Embryonic facial prominence (tissue), 1 donor: ENCODE data around the gene AAK1.

Experiments
- DNase-seq: peaks from one replicate; pipeline ENCODE4 v3.0.0-alpha.2; 2016; ENCODE audit errors: extremely low spot score

The AAK1 gene

DNA sequence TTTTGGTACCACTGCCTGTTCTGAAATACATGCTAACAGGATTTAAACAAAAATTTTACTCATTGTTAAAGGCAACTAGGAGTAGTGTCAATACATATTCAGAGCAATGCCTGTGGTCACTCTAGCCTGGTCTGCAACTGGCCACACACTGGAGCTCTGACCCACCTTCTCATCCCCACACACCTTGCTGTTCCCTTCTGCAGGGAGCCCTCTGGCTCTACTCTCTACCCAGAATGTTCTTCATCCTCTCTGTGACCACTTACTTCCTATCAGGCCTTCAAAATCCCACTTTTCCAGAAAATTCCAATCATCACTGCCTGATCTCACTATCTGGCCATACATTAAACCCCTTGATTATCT lies 104.0 kb downstream of the AAK1 start:
- no peak for DNase-seq

DNA sequence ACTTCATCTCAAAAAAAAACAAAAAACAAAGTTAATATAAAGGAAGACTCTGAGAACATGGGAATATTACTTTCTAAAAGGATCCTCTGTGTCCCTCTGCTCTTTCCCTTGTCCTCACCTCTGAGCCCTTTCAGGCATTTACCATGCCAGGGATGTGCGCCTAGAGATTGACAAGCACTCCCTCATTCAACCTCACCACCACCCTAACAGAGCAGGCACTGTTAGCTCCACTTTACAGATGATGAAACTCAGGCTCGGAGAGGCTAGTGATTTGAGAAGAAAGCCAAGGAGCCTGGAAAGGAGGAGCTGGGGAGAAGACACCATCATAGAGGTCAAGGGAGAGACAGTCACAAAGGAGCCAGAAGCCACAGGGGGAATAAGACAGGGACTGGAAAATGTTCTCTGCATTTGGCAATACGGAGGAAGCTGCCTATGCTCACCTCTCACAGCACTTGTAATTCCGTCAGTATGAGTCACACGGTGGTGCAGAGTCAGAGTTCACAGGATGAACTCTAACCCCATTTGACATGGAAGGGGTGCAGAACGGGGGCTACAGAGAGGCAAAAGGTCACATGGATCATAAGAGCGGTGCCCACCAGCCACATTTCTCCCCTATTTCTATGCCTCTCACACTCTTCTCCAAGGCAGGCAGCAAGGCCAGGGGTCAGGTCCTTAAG lies 104.5 kb downstream of the AAK1 start:
- no peak for DNase-seq

DNA sequence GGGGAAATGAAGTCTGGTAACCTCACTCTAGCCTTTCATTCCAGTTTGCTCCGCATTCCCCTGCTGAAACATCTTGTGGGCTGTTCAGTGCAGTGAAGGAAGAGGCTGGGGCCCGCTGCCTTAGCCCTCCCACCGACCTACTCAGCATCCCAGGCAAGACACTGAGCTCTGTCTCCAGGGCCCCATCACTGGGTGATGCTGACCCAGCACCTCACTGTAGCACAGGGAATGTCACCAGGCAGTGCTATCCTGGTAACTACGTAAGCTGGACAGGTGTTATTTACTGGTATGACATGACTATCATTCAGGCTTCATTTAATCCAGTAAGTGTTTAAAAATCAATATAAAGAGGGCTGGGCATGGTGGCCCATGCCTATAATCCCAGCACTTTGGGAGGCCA lies 105.3 kb downstream of the AAK1 start:
- no peak for DNase-seq

DNA sequence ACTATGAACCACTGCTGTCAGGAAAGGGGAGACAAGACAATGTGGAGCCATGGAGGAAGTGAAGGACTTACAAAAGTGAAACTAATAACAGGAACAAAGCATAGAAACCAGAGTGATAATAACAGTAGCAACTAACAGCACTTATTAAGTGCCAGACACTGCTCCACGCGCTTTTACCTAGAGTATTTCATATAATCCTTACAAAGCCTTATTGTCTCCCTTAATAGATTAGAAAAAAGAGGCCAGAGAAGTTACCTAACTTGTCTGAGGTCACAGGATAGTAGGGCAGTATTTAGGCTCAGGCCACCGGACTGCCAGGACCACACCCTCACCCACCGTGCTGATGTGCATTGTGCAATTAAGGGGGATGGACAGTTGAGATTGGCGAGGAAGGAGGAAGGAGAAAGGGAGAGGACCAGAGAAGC lies 107.7 kb downstream of the AAK1 start:
- no peak for DNase-seq

DNA sequence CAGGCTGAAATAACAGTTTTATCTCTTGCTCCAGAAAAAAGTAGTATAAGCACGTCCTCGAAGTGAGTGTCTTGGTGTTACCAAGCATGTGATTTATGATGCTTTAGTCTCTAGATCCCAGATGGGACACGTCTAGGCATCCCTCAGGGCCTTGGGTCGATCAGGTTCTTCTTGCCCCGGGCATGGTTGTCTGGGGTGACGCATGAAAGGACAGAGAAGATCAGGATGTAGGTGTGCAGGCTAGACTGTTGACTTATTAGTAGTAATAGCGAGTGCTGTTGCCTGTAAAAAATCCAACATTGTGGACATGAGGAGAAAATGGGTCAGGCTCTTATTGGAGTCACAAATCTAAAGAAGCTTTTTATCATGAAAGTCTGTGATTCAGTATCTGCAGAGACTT lies 112.4 kb downstream of the AAK1 start:
- no peak for DNase-seq

DNA sequence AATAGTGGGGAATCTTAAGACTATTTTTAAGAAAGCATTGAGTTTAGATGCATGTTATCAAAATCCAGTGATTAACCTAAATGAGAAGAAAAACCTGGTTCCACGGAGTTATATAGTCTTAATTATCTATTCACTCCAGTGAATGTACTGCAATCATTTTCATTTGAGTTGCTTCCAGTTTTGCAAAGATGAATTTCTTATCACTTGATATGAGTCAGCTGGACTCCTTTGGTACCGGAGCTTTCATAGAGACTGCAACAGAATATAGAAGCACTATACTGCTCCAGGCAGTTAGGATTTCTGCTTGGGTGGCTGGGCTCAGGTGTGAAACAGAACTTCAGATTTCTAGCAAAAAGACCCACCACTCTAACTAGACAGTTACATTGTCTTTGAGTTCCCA lies 114.1 kb downstream of the AAK1 start:
- no peak for DNase-seq

DNA sequence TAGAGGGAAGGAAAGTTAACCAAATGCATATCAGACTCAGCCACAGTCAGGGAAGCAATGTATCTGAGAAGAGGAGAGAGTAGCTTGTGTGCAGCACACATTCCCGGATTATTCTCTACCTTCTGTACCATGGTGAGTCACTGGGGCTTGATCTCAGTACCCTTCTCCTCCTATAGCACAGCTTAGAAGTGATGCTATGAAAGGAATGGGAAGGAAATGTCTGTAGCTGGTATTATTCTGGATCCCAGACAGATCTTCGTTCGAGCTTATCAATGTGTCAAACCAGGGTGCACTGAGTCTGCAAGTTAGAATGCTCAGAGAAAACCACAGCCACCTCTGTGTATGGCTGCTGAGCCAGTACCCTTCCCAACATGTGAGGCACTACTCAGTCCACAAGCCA lies 118.3 kb downstream of the AAK1 start:
- DNase-seq = no peak

DNA sequence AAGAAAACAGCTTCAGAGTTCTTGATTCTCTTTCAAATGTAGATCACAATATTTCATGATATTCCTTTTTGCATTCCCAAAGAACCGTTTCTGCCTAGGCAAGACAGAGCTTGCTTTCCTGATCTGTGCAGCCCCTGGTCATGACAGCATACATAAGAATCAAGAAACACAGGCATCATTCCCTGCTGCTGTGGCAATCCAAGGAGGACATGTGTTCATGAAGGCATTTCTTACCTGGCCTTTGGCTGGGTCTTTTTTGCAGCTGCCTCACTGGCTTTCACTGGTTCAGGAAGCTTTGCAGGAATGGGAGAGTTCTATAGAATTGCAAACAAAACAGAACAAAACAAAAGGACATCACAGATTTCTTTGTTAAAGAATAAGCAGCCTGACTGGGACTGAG lies 118.7 kb downstream of the AAK1 start:
- no peak for DNase-seq

DNA sequence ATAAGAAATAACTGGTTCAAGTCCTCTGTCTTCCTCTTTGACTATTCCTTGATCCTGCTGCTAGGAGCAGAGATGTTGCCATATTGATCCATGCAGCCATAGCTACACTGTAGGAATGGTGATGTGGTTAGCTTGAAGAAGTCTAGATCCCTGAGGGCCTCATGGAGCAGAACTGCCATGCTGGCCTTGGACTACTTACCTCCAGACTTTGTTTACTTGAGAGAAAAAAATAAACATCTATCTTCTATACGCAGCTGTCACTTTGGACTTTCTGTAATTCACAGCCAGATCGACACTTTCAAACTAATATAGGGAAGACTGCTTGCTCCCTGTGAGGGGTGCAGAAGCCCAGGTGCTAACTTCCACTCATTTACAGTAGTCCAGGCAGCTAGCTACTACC lies 121.8 kb downstream of the AAK1 start:
- DNase-seq = no peak

DNA sequence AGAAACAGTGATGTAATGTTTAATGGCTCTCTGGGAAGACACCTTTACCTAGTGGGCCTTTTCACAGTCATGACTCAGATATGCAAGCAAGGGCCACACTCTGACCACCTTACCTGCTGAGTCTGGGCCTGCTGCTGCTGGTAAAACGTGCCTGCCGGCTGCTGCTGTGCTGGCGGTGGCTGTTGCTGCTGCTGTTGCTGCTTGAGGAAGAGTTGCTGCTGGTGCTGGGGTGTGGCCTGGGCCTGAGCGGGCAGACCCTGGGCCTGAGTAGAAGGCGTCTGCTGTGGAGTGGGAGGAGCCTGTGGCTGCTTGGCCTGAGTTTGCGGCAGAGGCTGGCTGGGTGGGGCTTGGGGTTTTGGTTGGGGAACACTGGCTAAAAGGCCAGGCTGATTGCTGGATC lies 124.7 kb downstream of the AAK1 start:
- no peak for DNase-seq

DNA sequence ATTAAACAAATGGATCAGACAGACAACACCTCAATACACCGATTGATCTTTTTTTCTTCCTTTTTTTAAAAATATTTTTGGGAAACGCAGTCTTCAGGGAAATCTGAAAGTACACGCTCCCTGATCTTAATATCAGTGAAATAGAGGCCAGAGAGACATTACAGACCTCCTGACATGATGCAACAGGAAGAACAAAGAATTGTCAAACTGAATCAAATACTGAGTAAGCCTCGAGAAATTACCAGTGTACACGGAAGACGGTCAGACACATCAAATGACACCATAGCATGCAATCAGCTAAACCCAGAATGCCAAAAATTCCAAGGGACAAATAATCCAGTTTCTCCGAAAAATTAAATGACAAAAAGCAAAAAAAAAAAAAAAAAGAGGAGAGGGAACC lies 126.1 kb downstream of the AAK1 start:
- DNase-seq = no peak

DNA sequence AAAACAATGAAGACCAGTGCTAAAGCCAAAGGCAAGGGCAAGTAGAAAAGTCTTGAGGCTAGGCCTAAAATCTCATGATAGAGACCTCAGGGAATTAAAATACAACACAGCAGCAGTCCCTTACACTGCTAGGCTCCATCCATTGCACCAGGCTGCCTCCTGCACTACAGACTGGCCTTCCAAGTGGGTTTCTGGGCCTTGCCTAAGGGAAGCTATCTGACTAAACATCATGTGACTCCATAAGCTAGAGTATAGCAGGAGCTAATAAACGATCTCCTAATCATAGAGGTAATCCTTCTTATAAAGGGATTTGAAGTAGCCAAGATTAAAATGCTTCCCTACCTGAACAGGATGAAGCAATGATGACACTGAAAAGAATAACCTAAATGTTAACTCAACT lies 128.7 kb downstream of the AAK1 start:
- DNase-seq = no peak

DNA sequence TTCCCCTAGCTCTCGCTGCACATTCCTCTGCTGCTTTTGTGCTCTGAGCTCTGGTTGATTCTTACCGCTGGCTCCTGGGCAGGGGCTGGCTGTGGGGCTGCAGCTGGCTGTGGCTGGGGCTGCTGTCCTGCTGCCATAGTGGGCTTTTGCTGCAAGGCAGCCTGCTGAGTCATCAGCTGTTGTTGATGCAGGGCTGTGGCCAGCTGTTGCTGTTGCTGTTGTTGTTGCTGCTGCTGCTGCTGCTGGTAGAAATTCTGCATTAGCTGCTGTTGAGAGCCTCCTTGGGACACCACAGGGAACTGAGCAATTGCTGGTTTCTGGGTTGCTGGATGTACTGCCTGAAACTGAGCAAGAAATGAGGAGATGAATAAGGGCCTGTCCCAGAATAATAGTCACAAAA lies 129.1 kb downstream of the AAK1 start:
- DNase-seq = no peak

DNA sequence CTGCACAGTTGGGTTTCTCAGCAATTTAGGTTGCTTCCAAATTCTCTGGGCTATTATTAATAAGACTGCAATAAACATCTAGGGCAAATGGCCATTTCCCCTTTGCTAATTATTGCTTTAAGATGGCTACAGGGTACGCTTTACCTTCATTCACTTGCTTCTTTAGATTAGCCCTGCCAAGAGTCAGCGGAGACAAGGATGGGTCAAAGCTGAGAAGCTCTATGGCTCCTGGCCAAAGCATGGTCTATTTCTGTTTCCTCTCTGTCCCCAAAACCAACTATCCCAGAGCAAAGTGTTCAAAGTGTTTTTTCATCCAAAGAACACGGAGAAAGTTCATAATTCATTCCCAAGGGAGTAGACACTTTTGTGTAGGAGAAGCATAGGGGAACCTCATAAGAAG lies 131.1 kb downstream of the AAK1 start:
- no peak for DNase-seq

DNA sequence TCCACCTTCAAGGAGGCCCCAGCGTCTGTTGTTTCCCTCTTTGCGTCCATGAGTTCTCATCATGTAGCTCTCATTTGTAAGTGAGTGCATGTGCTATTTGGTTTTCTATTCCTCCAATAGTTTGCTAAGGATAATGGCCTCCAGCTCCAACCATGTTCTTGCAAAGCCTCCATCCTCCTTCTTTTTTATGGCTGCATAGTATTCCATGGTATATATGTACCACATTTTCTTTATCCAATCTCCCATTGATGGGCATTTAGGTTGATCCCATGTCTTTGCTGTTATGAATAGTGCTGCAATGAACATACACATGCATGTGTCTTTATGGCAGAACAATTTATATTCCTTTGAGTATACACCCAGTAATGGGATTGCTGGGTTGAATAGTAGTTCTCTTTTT lies 133.3 kb downstream of the AAK1 start:
- no peak for DNase-seq

DNA sequence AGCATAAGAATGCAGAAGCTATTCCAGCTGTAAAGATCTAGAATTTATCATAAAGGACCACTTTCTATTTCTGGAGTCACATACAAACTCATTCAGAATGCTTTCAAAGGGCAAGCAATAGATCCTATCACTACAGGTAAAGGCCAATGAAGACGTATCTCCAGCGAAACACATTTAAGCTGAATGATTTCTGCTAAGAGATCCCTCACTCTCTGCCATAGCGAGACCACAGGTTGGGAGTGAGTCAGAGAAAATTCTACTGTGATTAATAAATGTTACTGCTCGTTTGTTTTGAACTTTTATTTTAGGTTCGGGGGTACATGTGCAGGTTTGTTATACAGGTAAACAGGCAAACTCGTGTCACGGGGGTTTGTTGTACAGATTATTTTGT lies 133.8 kb downstream of the AAK1 start:
- no peak for DNase-seq

DNA sequence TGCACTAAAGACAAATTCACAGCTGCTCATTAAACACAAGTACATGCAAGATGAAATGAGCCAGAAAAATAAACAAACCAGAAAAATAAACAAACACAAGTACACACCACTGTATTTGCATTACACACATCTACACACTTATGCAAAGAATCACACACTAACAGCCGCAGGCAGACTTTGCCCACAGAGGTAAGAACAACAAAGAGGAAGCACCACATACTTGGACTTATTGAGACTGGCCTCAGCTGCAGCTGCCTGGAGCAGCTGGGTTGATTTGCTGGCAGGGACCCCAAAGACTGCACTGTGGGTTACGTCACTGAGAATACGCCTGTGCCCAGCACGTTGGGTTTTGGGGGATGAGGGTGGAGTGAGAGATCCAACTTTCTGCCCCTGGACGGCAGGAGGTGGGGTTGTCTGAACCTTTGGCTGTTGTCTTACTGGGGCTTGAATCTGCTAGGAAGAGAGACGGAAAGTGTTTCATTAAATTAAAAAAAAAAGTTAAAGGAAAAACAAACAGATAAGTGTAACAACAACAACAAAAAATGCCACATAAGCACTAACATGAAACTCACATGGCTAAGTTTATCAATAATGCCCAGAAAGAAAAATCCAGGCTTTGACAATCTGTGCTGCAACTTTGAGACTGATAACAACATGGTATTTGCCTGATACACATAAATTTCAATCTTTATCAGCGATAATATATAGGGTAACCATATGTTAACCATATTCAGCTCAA lies 134.4 kb downstream of the AAK1 start:
- no peak for DNase-seq

DNA sequence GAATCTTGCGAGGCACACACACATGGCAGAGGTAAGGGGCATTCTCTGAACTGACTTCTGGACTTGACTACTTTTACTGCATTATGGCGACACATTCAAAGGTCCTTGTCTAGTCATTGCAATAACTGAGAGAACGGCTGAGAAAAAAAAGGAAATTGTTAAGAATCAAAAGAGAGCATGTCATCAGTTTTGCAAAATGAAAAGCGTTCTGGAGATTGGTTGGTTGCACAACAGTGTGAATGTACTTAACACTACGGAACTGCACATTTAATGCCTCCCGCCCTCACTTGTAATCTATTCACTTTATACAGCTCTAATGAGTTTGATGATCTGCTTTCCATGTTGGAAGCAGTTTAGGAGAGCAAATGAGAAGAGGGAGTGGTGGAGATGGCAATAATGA lies 137.8 kb downstream of the AAK1 start:
- DNase-seq = no peak

DNA sequence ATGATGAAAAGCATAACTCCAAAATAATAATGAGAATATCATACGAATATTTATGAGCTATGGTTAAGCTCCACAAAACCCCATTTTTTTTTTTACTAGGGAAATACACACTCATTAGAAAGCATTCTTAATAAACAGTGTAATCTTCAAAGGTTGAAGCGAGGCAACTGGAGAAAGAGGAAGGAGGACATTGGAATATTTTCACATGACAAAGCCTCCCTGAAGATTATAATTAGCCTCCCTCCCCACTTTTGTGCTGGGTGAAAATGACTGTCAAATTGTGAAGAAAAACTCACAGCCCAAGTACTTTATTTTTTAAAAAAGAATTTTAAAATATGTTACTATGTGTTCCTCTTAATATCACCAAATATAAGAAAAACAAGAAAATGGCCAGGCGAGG lies 142.2 kb downstream of the AAK1 start:
- no peak for DNase-seq

DNA sequence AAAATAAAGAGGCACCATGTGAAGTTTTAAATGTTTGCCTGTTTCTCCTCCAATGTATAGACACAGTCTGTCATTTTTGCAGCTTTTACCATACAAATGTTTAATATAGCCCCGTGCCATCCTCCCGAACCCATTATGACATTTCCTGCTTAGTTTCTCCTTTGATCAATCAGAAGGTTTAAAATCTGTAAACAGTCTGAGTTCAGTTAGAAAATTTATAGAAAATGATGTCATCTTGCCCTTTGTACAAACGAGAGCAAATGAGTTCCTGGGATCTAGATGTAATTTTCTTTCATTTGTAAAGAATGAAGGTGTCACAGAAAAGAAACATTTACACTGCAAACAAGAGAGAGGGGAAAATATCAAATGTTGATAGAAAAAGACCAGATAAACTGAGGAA lies 143.6 kb downstream of the AAK1 start:
- no peak for DNase-seq

DNA sequence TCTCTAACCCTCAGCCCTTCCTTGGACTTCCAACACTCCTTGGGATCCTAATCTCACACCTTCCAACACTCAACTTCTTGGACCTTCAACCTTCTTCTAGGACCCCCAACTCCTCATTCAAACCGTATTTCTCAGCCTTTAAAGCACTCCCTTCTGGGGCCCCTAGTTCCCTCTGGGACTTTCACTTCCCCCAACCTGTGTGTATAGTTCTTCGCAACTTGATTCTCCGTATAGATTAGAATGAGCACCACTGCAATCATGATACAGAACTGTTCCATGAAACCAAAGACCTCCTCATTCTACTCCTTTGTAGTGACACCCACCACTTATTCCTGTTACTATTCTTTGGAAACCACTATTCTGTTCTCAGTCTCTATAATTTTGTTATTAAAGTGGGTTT lies 144.3 kb downstream of the AAK1 start:
- no peak for DNase-seq

DNA sequence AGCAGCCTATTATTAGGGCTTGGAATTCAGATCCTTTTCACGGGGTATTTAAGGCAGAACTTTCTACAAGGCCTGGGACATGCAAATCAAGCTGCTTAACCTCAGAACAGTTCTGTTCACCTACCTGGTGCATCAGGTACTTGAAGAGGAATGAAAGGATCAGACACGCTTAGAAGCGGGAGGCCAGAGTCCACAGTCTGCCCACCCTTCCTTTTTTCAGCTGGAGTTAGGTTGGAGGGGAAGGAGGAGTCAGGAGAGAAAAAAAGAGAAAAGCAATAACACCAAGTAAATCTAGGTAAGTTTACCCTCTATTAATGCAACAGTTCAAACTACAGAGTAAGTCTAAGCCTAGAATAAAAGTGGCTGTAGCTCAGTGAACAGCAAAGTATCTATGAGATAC lies 147.7 kb downstream of the AAK1 start:
- DNase-seq = no peak

DNA sequence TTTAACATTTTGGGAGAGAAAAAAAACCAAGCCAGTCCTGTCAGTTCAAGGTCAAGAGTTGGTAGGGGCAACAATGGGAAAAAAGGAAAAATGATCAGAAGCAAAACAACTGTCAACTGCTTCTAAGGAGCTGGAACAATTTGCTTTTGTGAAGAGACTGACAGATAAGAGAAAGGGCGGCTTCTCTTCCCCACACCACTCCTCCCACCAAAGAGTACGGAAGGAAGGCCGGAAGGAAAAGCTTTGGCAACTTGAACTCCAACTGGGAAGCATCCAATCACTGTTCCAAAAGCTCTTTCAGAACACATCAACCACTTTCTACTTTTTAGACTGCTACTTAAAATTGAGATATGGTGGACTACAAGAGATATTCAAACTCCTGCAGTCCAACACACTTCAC lies 148.5 kb downstream of the AAK1 start:
- DNase-seq = no peak

DNA sequence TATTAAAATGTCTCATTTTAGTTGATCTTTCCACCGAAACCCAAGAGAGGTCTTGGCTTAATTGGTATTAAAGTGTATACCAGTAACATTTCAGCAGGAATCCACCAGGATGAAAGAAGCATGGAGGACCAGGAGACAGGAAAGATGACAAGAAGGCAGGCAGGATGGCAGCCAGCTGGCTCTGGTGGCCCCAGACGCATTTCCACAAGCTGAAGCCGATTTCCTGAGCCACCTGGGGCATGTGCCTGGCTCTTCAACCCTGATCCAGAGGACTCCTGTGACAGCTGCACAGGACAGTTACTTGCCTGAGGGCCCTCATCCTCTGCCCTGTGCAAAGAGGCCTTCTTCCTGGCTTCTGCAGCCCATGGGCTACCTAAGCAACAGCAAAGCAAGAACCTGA lies 149.4 kb downstream of the AAK1 start:
- DNase-seq = no peak
